Measurements from ENCODE around the gene HMCN1.

HMCN1 gene

GRCh38 chr1:185939142-185939541 lies 205.0 kb downstream of the HMCN1 start:
- Histone ChIP-seq H2AK5ac (ENCODE audit: low read length, severe bottlenecking) (no peak overlapping the region), H2BK15ac (ENCODE audit: low read depth, poor library complexity, severe bottlenecking) (no peak overlapping the region), H3K23ac (ENCODE audit: low read length in 2 of 2) (no peak overlapping the region), H3K4ac (ENCODE audit: low read depth in 1 of 2, low read length in 2 of 2) (no peak overlapping the region), H2BK120ac (ENCODE audit: low read depth, low read length) (no peak overlapping the region), H3K27ac (ENCODE audit: low read length, poor library complexity, severe bottlenecking) (no peak overlapping the region), H4K91ac (ENCODE audit: low read length) (no peak overlapping the region), H3K4me2 (ENCODE audit: low read length, poor library complexity, severe bottlenecking) (no peak overlapping the region), H3K27me3 (ENCODE audit: control insufficient read depth in 1 of 2, insufficient read depth in 1 of 2, low read length in 2 of 2) (no peaks in the 10 kb centered on the region), H3K4me3 (ENCODE audit: insufficient read depth in 1 of 2, low read depth in 1 of 2, low read length in 2 of 2) (no peak overlapping the region), H3K79me1 (replicated peaks; ENCODE audit: low read length, poor library complexity, severe bottlenecking) (no peaks in the 10 kb centered on the region), H2BK12ac (ENCODE audit: low read length in 2 of 2) (no peak overlapping the region), H2AFZ (ENCODE audit: low read depth, low read length) (no peak overlapping the region), H3K9me3 (ENCODE audit: control insufficient read depth, low read length) (peaks cover 5% of the 10 kb centered on the region), H3K14ac (ENCODE audit: low read length in 2 of 2) (no peak overlapping the region), H3K4me1 (ENCODE audit: control insufficient read depth, insufficient read depth, low read depth, low read length) (no peaks in the 10 kb centered on the region), H3K9ac (ENCODE audit: low read length) (no peak overlapping the region), H3K18ac (ENCODE audit: low read depth in 1 of 2, low read length in 2 of 2) (no peak overlapping the region), H4K8ac (ENCODE audit: low read length) (no peak overlapping the region), H2BK5ac (ENCODE audit: low read depth, low read length, poor library complexity, severe bottlenecking) (no peak overlapping the region), H3K36me3 (ENCODE audit: control insufficient read depth in 1 of 2, insufficient read depth in 2 of 2, low read depth in 1 of 2, low read length in 2 of 2) (peaks cover 0 to 29% of the 10 kb centered on the region in 2 experiments)
- DNase-seq: peak; percentile 81
- WGBS: 0% methylated on average over 2 of the region's 3 CpGs

- Histone ChIP-seq H3K4me1 (ENCODE audit: control insufficient read depth, insufficient read depth, low read depth, low read length) (no peaks in the 10 kb centered on the region), H3K14ac (ENCODE audit: low read length in 2 of 2) (no peak overlapping the region), H3K36me3 (ENCODE audit: control insufficient read depth in 1 of 2, insufficient read depth in 2 of 2, low read depth in 1 of 2, low read length in 2 of 2) (peaks cover 0 to 34% of the 10 kb centered on the region in 2 experiments), H2BK120ac (ENCODE audit: low read depth, low read length) (no peak overlapping the region), H2BK5ac (ENCODE audit: low read depth, low read length, poor library complexity, severe bottlenecking) (no peak overlapping the region), H3K9ac (ENCODE audit: low read length) (no peak overlapping the region), H3K4me2 (ENCODE audit: low read length, poor library complexity, severe bottlenecking) (no peak overlapping the region), H3K27ac (ENCODE audit: low read length, poor library complexity, severe bottlenecking) (no peak overlapping the region), H2AFZ (ENCODE audit: low read depth, low read length) (no peak overlapping the region), H3K23ac (ENCODE audit: low read length in 2 of 2) (no peak overlapping the region), H3K4ac (ENCODE audit: low read depth in 1 of 2, low read length in 2 of 2) (no peak overlapping the region), H3K9me3 (ENCODE audit: control insufficient read depth, low read length) (no peaks in the 10 kb centered on the region), H4K91ac (ENCODE audit: low read length) (no peak overlapping the region), H3K18ac (ENCODE audit: low read depth in 1 of 2, low read length in 2 of 2) (no peak overlapping the region), H2BK12ac (ENCODE audit: low read length in 2 of 2) (no peak overlapping the region), H3K79me1 (replicated peaks; ENCODE audit: low read length, poor library complexity, severe bottlenecking) (no peaks in the 10 kb centered on the region), H2AK5ac (ENCODE audit: low read length, severe bottlenecking) (no peak overlapping the region), H2BK15ac (ENCODE audit: low read depth, poor library complexity, severe bottlenecking) (no peak overlapping the region), H3K4me3 (ENCODE audit: insufficient read depth in 1 of 2, low read depth in 1 of 2, low read length in 2 of 2) (no peak overlapping the region), H4K8ac (ENCODE audit: low read length) (no peak overlapping the region), H3K27me3 (ENCODE audit: control insufficient read depth in 1 of 2, insufficient read depth in 1 of 2, low read length in 2 of 2) (no peaks in the 10 kb centered on the region)
- no peak for DNase-seq
- WGBS: 91% methylated on average over 4 of the region's 4 CpGs
Measured at GRCh38 chr1:185942961-185943360, 208.8 kb downstream of the HMCN1 start.

GRCh38 chr1:185956881-185957280 lies 222.7 kb downstream of the HMCN1 start:
- Histone ChIP-seq H3K4me3 (ENCODE audit: insufficient read depth in 1 of 2, low read depth in 1 of 2, low read length in 2 of 2) (no peak overlapping the region), H3K4me1 (ENCODE audit: control insufficient read depth, insufficient read depth, low read depth, low read length) (peaks cover 2% of the 10 kb centered on the region), H3K27me3 (ENCODE audit: control insufficient read depth in 1 of 2, insufficient read depth in 1 of 2, low read length in 2 of 2) (no peaks in the 10 kb centered on the region), H2BK5ac (ENCODE audit: low read depth, low read length, poor library complexity, severe bottlenecking) (no peak overlapping the region), H3K36me3 (ENCODE audit: control insufficient read depth in 1 of 2, insufficient read depth in 2 of 2, low read depth in 1 of 2, low read length in 2 of 2) (peaks cover 0 to 6% of the 10 kb centered on the region in 2 experiments), H4K91ac (ENCODE audit: low read length) (no peak overlapping the region), H3K18ac (ENCODE audit: low read depth in 1 of 2, low read length in 2 of 2) (no peak overlapping the region), H4K8ac (ENCODE audit: low read length) (no peak overlapping the region), H3K4me2 (ENCODE audit: low read length, poor library complexity, severe bottlenecking) (no peak overlapping the region), H2BK120ac (ENCODE audit: low read depth, low read length) (no peak overlapping the region), H3K9ac (ENCODE audit: low read length) (peak overlapping the region; percentile 62), H2BK15ac (ENCODE audit: low read depth, poor library complexity, severe bottlenecking) (no peak overlapping the region), H3K9me3 (ENCODE audit: control insufficient read depth, low read length) (no peaks in the 10 kb centered on the region), H3K4ac (ENCODE audit: low read depth in 1 of 2, low read length in 2 of 2) (no peak overlapping the region), H3K27ac (ENCODE audit: low read length, poor library complexity, severe bottlenecking) (no peak overlapping the region), H2AK5ac (ENCODE audit: low read length, severe bottlenecking) (no peak overlapping the region), H2AFZ (ENCODE audit: low read depth, low read length) (no peak overlapping the region), H3K79me1 (replicated peaks; ENCODE audit: low read length, poor library complexity, severe bottlenecking) (peaks cover 2% of the 10 kb centered on the region), H3K14ac (ENCODE audit: low read length in 2 of 2) (no peak overlapping the region), H3K23ac (ENCODE audit: low read length in 2 of 2) (no peak overlapping the region), H2BK12ac (ENCODE audit: low read length in 2 of 2) (no peak overlapping the region)
- no CpG with 5 or more reads among the region's 1 CpG for WGBS
- no peak for DNase-seq

GRCh38 chr1:185957441-185958363 lies 223.5 kb downstream of the HMCN1 start:
- no peak overlapping the region for H2BK120ac ChIP-seq (ENCODE audit: low read depth, low read length)
- no peak for DNase-seq
- H3K36me3 ChIP-seq (ENCODE audit: control insufficient read depth in 1 of 2, insufficient read depth in 2 of 2, low read depth in 1 of 2, low read length in 2 of 2): peaks cover 0 to 6% of the 10 kb centered on the region in 2 experiments
- H2BK5ac ChIP-seq (ENCODE audit: low read depth, low read length, poor library complexity, severe bottlenecking): no peak overlapping the region
- H3K27ac ChIP-seq (ENCODE audit: low read length, poor library complexity, severe bottlenecking): no peak overlapping the region
- H4K91ac ChIP-seq (ENCODE audit: low read length): no peak overlapping the region
- no peak overlapping the region for H3K4me3 ChIP-seq (ENCODE audit: insufficient read depth in 1 of 2, low read depth in 1 of 2, low read length in 2 of 2)
- H3K14ac ChIP-seq (ENCODE audit: low read length in 2 of 2): peak overlapping the region in 1 of 2 experiments; percentile 75
- H2AFZ ChIP-seq (ENCODE audit: low read depth, low read length): no peak overlapping the region
- H3K23ac ChIP-seq (ENCODE audit: low read length in 2 of 2): no peak overlapping the region
- H3K4me1 ChIP-seq (ENCODE audit: control insufficient read depth, insufficient read depth, low read depth, low read length): peaks cover 2% of the 10 kb centered on the region
- peak overlapping the region in 1 of 2 experiments; percentile 28 for H3K4ac ChIP-seq (ENCODE audit: low read depth in 1 of 2, low read length in 2 of 2)
- H3K9me3 ChIP-seq (ENCODE audit: control insufficient read depth, low read length): no peaks in the 10 kb centered on the region
- peak overlapping the region in 1 of 2 experiments; percentile 16 for H3K18ac ChIP-seq (ENCODE audit: low read depth in 1 of 2, low read length in 2 of 2)
- 94% methylated on average over 1 of the region's 3 CpGs for WGBS
- H3K79me1 ChIP-seq (replicated peaks; ENCODE audit: low read length, poor library complexity, severe bottlenecking): peaks cover 2% of the 10 kb centered on the region
- H2AK5ac ChIP-seq (ENCODE audit: low read length, severe bottlenecking): peak overlapping the region; percentile 82
- no peak overlapping the region for H3K4me2 ChIP-seq (ENCODE audit: low read length, poor library complexity, severe bottlenecking)
- H3K9ac ChIP-seq (ENCODE audit: low read length): peak overlapping the region; percentile 62
- no peaks in the 10 kb centered on the region for H3K27me3 ChIP-seq (ENCODE audit: control insufficient read depth in 1 of 2, insufficient read depth in 1 of 2, low read length in 2 of 2)
- H2BK15ac ChIP-seq (ENCODE audit: low read depth, poor library complexity, severe bottlenecking): no peak overlapping the region
- H4K8ac ChIP-seq (ENCODE audit: low read length): peak overlapping the region; percentile 19
- H2BK12ac ChIP-seq (ENCODE audit: low read length in 2 of 2): peak overlapping the region; percentile 28 to 54
